ENCODE data around the gene KNG1.
"Not testable (repeated sequence)": the region's sequence is repeated elsewhere in the genome, so short reads cannot be mapped to it uniquely, and the experiment has no call there.

Gene KNG1

DNA sequence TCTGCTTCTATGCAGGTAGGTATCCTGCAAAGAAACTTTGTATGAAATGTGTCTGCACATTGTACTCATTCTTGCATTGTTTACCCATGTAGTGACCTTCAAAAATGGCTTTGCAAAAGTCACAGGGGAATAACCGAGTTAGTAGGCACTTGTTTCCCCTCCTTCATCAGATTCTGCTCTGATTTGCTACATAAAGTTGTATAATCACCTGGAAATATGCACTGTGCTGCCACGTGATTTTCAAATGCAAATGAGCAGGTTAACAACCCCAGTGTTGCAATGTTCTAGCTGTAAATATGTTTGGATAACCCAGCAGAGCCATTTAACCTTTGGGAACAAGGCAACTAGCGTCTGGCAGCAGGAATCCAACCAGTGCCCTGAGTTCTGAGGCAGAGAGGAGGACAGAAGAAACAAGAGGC, at the start of gene KNG1:
Gene KNG1 (plus strand): TSS at position 321 of the 419 bp plus-strand sequence. CDS start 184 bp downstream, outside the sequence.
- DNase-seq = no peak

DNA sequence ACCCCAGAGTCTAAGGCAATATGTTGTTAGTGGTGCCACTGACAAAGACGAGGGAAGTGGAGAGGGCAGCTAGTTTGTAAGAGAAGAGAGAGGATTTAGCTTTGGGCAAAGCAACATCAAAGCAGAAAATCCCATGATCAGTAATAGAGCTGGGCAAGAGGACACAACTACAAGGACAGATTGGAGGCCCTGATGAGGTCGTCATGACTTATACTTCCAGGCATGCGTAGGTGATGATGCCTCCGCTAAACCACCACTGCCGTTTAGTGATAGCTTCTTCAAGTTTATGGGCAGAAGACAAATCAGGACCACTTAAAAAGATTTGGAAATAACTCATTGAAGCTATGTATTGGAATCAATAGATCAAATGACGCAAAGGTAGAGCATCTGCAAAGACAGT, 48.7 kb upstream of the KNG1 start:
- DNase-seq = no peak

DNA sequence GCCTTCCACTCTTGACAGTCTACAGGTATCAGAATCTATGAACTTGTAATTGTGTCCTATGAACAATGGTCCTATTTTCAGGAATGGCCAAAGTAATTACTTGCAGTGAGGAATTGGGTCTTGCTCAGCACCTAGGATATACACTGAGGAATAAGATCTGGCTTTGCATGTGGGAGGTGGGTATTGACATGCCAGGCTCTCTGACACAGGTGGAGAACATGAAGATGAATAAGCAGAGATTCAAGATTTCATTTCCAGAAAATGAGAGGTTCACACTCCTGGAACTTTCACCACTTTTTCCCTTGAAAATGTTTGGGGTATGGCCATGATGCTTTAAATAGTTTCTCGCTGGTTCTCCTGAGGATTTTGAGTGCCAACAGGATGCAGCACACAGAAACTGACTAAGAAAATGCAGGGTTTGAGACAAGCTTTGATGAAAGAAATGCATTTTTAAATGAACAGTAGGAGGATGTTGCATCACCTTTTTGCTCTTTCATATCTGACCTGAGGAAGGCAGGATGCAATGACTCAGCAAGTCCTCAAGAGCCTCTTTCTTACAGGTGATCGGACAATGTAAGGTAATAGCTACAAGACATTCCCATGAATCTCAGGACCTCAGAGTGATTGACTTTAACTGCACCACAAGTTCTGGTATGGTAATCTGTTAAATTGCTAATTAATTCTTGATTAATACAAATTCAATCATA, 47.6 kb upstream of the KNG1 start:
- DNase-seq = no peak

DNA sequence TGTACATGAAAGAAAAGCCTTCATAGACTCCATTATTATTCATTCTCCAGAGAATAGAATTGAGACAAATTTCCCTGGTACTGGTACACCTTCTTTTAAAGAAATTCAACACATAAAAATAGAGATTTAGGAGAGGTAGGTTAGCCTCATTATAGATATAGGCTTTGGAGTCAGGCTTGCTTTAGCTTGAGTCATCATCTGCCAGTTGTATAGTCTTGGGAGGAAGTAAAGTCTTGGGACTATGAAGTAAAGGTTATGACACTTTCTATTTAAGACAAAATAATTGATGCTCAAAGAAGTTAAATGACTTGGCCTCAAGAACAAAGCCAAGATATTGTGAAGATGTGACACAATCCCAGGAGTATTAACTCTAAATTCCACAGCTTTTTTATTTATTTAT, 47.0 kb upstream of the KNG1 start:
- no peak for DNase-seq

DNA sequence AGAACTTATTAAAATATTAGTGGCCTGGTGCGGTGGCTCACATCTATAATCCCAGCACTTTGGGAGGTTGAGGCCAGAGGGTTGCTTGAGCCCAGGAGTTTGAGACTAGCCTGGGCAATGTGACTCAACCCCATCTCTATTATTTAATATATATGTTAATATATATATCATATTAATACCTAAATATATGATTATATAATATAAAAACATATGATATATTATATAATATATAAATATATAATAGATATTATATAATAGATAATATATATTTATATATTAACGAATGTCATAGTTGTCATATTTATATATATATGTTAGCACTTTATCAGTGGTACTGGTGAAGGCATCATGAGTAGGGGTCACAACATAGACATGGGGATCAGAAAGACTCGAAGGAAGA, 46.1 kb upstream of the KNG1 start:
- no peak for DNase-seq

DNA sequence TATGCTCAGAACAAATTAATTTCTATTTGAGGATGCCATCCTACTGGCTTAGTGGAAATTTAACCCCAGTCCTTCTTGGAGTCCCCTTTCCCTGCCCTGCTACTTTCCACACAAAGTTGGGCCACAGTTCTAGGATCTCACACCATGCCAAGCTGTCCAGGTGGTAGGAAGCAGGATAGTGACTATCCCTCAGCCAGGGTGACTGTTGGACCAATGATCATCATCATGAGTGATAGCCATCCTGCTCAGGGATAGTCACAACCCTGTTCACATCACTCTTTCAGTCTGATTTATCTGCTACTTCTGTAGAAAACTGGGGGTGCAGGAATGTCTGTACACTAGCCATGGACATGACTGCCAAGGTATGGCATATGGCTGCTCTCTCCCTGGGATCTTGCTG, 38.6 kb upstream of the KNG1 start:
- DNase-seq = no peak

DNA sequence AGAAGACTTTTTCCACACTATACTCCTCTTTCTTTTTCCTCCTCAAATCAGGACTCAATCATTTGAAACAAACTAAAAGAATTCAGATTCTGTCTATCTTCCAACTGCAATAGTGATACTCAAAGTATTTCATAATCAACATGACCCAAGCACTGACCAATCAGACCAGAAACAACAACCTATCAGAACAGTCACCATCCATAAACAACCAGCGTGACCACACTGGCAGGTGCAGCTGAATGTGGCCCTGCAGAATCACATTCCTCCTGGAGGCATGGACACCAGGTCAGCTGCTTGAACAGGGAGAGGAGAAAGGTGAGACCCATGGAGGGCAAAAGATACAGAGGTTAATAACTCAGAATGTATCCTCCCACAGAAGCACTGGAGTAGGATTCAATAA, 38.0 kb upstream of the KNG1 start:
- DNase-seq = no peak

DNA sequence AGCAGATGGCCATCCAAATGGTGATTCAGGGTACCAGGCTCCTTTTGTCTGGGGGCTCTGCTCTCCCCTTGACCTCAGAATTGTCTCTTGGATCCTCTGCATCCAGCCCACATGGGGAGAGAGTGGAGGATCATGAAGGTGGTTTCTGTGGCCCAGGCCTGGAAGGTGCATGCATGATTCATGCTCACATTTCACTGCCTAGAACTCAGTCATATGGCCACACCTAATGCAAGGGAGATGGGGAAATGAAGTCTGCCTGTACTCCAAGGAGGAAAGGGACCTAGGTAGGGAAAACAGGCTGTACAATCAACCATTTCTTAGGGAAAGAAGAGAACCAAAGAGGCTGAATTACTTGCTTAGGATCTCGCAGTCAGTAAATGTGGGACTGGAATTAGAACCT, 36.3 kb upstream of the KNG1 start:
- no peak for DNase-seq

DNA sequence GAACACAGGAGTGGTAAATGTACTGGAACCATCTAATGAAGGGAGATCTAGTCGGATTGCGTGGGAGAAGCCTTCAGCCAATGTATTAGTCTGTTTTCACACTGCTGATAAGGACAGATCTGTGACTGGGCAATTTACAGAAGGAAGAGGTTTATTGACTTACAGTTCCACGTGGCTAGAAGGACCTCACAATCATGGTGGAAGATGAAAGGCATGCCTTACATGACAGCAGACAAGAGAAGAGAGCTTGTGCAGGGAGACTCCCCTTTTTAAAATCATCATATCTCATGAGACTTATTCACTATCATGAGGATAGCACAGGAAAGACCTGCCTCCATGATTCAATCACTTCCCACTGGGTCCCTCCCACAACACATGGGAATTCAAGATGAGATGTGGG, 34.3 kb upstream of the KNG1 start:
- DNase-seq = no peak

DNA sequence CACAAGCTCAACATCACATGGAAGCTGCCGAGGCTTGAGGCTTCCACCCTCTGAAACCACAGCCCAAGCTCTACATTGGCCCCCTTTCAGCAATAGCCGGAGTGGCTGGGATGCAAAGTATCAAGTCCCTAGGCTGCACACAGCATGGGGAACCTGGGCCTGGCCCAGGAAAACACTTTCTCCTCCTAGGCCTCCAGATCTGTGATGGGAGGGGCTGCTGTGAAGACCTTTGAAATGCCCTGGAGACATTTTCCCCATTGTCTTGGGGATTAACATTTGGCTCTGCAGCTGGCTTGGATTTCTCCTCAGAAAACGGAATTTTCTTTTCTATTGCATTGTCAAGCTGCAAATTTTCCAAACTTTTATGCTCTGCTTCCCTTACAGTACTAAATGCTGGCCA, 33.2 kb upstream of the KNG1 start:
- no peak for DNase-seq

DNA sequence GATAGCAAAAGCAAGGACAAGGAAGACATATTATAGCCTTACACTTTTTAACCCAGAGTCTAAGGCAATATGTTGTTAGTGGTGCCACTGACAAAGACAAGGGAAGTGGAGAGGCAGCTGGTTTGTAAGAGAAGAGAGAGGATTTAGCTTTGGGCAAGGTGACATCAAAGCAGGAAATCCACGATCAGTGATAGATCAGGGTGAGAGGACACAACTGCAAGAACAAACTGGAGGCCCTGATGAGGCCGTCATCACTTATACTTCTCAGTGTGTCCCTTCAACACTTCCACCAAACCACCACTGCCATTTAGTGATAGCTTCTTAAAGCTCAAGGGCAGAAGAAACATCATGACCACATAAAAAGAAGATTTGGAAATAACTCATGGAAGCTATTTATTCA, 30.7 kb upstream of the KNG1 start:
- DNase-seq = not testable (repeated sequence)

DNA sequence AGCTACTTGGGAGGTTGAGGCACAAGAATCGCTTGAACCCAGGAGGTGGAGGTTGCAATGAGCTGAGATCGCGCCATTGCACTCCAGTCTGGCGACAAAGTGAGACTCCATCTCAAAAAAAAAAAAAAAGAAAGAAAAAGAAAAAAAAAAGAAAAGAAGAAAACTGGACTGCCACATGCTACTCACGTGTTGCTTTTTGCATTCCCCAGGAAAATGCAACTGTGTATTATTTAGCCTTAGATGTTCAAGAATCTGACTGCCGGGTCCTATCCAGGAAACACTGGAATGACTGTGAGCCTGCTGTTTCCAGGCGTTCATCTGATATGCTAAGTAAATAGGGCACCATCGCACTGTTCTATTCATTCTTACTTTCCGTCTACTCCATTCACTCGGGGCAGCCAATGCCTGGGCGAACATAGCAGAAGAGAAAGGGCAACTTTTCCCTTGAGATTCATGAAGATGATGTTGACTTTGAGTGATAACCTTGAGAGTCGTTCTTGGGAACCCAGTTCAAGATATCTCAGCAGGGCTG, 30.0 kb upstream of the KNG1 start:
- DNase-seq = no peak

DNA sequence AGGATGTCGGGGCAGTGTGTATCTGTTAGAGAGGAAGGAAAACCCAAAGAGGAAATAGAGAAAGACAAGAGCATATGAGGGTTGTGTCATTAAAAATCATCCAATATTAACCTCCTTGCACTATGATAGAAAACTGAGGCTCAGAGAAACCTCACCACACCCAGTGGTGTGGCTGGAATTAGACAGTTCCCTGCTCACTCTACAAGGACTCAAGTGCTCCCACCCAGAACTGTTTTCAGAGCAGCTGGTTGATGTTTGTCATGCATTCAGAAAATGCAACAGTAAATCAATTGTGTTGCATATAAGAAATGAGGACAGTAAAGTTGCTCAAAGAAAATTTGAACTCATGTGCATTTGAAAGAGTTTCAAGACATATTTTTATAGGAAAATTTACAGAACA, 26.9 kb upstream of the KNG1 start:
- DNase-seq = not testable (repeated sequence)

DNA sequence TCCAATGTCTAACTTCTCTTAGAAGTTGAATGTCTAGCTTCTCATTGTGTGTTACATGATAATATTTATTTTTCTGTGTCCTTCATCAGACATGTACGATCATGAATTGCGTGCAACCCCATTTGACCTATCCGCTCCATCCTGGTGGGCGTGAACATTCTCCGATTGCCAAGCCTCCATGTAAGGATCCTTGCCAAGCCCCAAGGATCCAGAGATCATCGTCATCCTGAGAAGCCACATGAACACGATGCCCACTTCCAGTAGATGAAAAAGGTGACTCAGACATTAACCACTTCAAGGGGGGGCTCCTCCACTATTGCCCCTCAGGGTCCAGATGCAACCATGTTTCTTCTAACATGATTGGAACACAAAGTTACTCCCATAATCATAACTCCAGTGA, 25.5 kb upstream of the KNG1 start:
- no peak for DNase-seq

DNA sequence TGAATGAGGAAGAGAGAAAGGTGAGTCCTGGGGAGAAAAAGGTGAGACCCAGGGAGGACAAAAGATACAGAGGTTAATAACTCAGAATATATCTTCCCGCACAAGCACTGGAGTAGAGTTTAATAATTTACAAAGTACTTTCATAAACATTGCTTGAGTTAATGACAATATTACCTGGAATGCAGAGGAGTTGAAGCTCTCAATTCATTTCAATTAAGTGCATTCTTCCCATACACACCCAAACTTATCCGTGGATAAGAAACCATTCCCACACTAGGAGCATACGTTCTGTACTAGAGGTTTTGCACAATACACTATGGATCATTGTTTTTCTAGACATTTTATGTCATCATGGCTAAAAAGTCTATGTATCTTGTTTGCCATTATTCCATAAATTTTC, 23.3 kb upstream of the KNG1 start:
- DNase-seq = peak; percentile 35

DNA sequence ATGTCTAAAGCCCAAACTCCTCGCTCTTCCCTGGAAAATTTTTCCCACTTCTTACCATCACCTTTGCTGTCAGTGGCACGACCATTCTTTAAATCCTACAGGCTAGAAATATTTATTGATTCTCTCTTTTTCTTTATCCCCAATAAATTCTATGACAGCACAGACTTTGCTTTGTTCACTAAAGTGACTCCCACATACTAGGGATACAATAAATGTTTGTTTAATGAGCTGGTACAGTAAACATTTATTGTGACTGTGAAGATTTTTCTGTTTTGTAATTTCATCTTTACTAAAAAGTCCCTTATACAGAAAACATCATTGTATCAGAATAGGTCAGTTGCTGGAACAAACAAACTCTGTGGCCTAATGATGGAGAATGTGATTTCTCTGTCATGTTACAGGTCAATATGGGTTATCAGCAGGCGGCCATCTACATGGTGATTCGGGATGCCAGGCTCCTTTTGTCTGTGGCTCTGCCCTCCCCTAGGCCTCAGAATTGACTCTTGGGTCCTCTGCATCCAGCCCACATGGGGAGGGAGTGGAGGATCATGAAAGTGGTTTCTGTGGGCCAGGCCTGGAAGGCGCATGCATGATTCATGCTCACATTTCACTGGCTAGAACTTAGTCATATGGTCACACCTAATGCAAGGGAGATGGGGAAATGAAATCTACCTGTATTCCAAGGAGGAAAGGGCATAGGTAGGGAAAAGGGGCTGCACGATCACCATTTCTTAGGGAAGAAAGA, 22.7 kb upstream of the KNG1 start:
- DNase-seq = no peak

DNA sequence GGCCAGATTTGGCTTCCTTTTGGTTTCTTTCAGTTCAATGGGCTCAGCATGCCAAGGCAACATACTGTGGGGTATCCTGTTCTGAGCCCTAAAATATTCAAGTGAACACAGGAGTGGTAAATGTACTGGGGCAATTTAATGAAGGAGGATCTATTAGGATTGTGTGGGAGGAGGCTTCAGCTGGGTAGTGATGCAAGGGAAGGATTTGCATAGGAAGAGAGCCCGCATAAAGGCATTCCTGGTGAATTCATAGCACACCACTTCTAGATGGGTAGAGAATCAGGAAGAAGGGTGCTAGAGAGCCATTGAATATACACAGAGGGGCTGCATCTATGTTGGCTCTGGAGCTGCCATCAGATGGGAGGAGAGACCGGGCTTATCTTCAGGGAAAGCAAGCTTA, 20.6 kb upstream of the KNG1 start:
- no peak for DNase-seq

DNA sequence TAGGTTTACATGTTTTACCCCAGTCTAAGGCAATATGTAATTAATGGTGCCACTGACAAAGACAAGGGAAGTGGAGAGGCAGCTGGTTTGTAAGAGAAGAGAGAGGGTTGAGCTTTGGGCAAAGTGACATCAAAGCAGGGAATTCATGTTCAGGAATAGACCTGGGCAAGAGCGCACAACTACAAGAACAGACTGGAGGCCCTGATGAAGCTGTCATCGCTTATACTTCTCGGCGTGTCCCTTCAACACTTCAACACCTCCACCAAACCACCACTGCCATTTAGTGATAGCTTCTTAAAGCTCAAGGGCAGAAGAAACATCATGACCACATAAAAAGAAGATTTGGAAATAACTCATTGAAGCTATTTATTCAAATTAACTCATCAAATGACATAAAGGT, 19.6 kb upstream of the KNG1 start:
- no peak for DNase-seq

DNA sequence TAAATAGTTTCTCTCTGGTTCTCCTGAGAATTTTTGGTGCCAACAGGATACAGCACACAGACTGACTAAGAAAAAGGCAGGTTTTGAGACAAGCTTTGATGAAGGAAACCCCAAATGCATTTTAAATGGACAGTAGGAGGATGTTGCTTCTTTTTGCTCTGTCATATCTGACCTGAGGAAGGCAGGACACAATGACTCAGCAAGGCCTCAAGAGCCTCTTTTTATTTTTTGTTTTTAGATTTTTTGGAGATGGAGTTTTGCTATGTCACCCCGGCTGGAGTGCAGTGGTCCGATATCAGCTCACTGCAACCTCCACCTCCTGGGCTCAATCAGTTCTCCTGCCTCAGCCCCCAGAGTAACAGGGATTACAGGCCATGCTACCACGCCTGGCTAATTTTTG, 16.9 kb upstream of the KNG1 start:
- no peak for DNase-seq

DNA sequence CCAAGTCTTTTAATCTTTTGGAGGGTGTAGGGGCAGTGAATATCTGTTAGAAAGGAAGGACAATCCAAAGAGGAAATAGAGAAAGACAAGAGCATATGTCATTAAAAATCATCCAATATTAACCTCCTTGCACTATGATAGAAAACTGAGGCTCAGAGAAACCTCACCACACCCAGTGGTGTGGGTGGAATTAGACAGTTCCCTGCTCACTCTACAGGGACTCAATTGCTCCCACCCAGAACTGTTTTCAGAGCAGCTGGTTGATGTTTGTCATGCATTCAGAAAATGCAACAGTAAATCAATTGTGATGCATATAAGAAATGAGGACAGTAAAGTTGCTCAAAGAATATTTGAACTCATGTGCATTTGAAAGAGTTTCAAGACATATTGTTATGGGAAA, 14.7 kb upstream of the KNG1 start:
- not testable (repeated sequence) for DNase-seq

DNA sequence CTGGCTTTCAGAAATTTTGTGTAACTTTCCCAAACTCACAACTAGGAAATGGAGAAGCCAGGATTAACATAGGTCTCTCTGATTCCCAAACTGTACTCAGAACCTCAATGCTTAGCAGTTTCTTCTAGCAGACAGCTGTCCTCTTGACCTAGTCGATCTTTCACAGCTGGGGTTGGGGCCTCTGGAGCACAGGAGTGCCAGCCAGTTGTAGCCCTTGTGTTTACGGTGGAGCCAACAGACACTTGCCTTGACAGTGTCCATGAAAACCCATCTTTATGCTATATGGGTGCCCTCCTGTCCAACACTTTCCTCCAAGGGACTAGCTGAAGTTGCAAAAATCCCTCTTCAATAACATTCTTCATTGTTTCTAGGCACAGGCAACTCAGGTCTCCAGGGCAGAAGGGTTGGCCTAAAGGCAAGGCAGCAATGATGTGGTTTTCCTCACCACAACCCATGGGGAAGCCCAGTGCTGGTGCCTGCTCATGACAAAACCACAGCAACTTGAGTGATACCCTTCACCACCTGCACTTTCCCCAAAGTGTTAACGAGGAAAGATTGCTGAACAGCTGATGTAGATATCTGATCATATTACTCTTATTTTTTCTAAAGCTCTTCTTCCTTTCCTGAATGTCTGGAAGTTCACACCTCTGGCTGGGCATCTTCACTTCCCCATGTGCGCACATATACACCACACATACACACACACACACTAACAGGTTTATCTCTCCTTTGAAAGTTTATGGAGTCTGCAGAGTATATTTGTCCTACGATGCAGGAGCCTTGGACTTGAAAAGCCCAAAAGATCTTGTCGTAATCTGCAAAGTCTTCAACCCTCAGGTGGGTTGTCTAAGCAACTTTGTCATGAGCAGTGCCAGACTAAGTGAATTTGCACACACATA, 11.0 kb upstream of the KNG1 start:
- no peak for DNase-seq

DNA sequence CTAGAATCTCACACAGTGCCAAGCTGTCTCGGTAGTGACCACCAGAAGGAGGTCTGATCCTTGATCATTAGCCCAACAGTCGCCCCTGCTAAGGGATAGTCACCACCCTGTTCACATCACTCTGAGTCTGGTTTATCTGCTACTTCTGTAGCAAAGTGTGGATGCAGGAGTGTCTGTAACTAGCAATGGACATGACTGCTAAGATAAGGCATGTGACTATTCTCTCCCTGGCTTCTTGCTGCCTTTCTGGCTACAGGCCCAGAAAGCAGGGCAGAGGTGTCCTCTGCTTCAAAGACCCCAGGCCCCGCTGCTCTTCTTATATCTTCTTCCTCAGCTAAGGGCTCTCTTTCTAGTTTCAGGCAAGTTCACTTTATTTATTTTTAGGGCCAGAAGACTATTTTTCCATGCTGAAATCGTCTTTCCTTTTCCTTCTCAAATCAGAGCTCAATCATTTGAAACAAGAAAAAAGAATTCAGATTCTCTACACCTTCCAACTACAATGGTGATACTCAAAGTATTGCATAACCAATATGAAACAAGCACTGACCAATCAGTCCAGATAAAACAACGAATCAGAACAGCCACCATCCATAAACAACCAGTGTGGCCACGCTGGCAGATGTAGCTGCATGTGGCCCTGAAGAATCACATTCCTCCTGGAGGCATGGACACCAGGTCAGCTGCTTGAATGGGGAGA, 8.0 kb upstream of the KNG1 start:
- peak; percentile 5 for DNase-seq

DNA sequence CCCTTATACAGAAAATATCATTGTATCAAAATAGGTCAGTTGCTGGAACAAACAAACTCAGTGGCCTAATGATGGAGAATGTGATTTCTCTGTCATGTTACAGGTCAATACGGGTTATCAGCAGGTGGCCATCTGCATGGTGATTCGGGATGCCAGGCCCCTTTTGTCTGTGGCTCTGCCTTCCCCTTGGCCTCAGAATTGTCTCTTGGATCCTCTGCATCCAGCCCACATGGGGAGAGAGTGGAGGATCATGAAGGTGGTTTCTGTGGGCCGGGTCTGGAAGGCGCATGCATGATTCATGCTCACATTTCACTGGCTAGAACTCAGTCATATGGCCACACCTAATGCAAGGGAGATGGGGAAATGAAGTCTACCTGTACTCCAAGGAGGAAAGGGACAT, 6.5 kb upstream of the KNG1 start:
- not testable (repeated sequence) for DNase-seq

All from kidney glomerular epithelial cell (primary cell).